HG02970 (cell line): Measurements from ENCODE around the gene ASIC4.
A peak's percentile ranks its signal among the peaks of the same experiment; 100 is the strongest.

Experiments used
- ATAC-seq: cut with Tn5 transposase; IDR thresholded peaks from one replicate; pipeline ENCODE4 v1.9.1; 2021; ENCODE audit warnings: mild to moderate bottlenecking, moderate library complexity, moderate number of reproducible peaks; ENCODE audit not compliant: unreplicated experiment, low FRiP score

Gene ASIC4

GRCh38 chr2:219531639-219532377 lies 17.5 kb downstream of the ASIC4 start:
- ATAC-seq = no peak

- no peak for ATAC-seq
Measured at GRCh38 chr2:219532378-219532649, 18.0 kb downstream of the ASIC4 start.

GRCh38 chr2:219533930-219534661 lies 19.8 kb downstream of the ASIC4 start:
- no peak for ATAC-seq

- no peak for ATAC-seq
Measured at GRCh38 chr2:219536425-219536824, 22.1 kb downstream of the ASIC4 start.

GRCh38 chr2:219536967-219537366 lies 22.7 kb downstream of the ASIC4 start:
- ATAC-seq = no peak

- no peak for ATAC-seq
Measured at GRCh38 chr2:219537657-219538488, 23.6 kb downstream of the ASIC4 start.

GRCh38 chr2:219538504-219538951 lies 24.2 kb downstream of the ASIC4 start:
- no peak for ATAC-seq

GRCh38 chr2:219538956-219539788 lies 24.9 kb downstream of the ASIC4 start:
- no peak for ATAC-seq

GRCh38 chr2:219539926-219540678 lies 25.8 kb downstream of the ASIC4 start:
- no peak for ATAC-seq

- no peak for ATAC-seq
Measured at GRCh38 chr2:219540784-219541504, 26.7 kb downstream of the ASIC4 start.

GRCh38 chr2:219541611-219542180 lies 27.4 kb downstream of the ASIC4 start:
- peak; percentile 36 for ATAC-seq

- peak; percentile 30 for ATAC-seq
Measured at GRCh38 chr2:219542931-219543595, 28.8 kb downstream of the ASIC4 start.

GRCh38 chr2:219543596-219544358 lies 29.5 kb downstream of the ASIC4 start, which contains the start of the genes CHPF and TMEM198:
TSS of gene CHPF (minus strand) at chr2:219543809. CDS start at chr2:219543538, 271 bp downstream.
TSS of gene TMEM198 (plus strand) at chr2:219544028. CDS start at chr2:219544728, 700 bp downstream.
- peak; percentile 80 for ATAC-seq

GRCh38 chr2:219544567-219544966 lies 30.3 kb downstream of the ASIC4 start:
- ATAC-seq = no peak

- ATAC-seq = no peak
Measured at GRCh38 chr2:219545295-219545942, 31.1 kb downstream of the ASIC4 start.

GRCh38 chr2:219545943-219546352 lies 31.7 kb downstream of the ASIC4 start:
- ATAC-seq = no peak

GRCh38 chr2:219547621-219548020 lies 33.3 kb downstream of the ASIC4 start:
- ATAC-seq = no peak
